ENCODE measurements around the gene ATP8B1. TPM values are rescaled to one million over a fixed set of nuclear protein-coding genes. Genes with fewer than 3 reads are reported as not detected.
"Not testable (repeated sequence)": the region's sequence is repeated elsewhere in the genome, so short reads cannot be mapped to it uniquely, and the experiment has no call there.

ATP8B1 gene
- total RNA-seq, 2 donors from 2014 or later, result 263 to 359 TPM

GRCh38 chr18:57831597-57832377 lies 28.7 kb upstream of the ATP8B1 start:
- Histone ChIP-seq H3K27me3 (no peaks in the 10 kb centered on the region), H3K4me1 (no peaks in the 10 kb centered on the region), H3K27ac (no peak overlapping the region), H3K4me3 (no peak overlapping the region), H3K36me3 (no peaks in the 10 kb centered on the region), H3K9ac (ENCODE audit: low read depth in 2 of 2, low read length in 2 of 2) (no peak overlapping the region), H3K9me3 (no peaks in the 10 kb centered on the region)
- TF ChIP-seq CTCF (IDR thresholded peaks at IDR 0.05), result no peak
- intact Hi-C loops (cut with DNase I), result no loop called here
- no peak for DNase-seq

- no peak overlapping the region for H3K9ac ChIP-seq (ENCODE audit: low read depth in 2 of 2, low read length in 2 of 2)
- no peak for DNase-seq
- H3K27me3 ChIP-seq, result no peaks in the 10 kb centered on the region
- H3K4me1 ChIP-seq, result no peaks in the 10 kb centered on the region
- TF ChIP-seq CTCF (IDR thresholded peaks at IDR 0.05), result no peak
- no peaks in the 10 kb centered on the region for H3K9me3 ChIP-seq
- no peaks in the 10 kb centered on the region for H3K36me3 ChIP-seq
- no peak overlapping the region for H3K27ac ChIP-seq
- H3K4me3 ChIP-seq, result no peak overlapping the region
- intact Hi-C loops (cut with DNase I), result no loop called here
These were observed 24.5 kb upstream of the ATP8B1 start for GRCh38 chr18:57827646-57828045.

GRCh38 chr18:57826252-57826651 lies 23.1 kb upstream of the ATP8B1 start:
- no peaks in the 10 kb centered on the region for H3K36me3 ChIP-seq
- intact Hi-C loops (cut with DNase I), result no loop called here
- DNase-seq, result no peak
- H3K9me3 ChIP-seq, result no peaks in the 10 kb centered on the region
- no peaks in the 10 kb centered on the region for H3K27me3 ChIP-seq
- no peak overlapping the region for H3K27ac ChIP-seq
- no peak for TF ChIP-seq CTCF (IDR thresholded peaks at IDR 0.05)
- H3K9ac ChIP-seq (ENCODE audit: low read depth in 2 of 2, low read length in 2 of 2), result no peak overlapping the region
- no peaks in the 10 kb centered on the region for H3K4me1 ChIP-seq
- H3K4me3 ChIP-seq, result no peak overlapping the region

GRCh38 chr18:57820583-57820982 lies 17.5 kb upstream of the ATP8B1 start:
- H3K9ac ChIP-seq (ENCODE audit: low read depth in 2 of 2, low read length in 2 of 2); DNase-seq; H3K36me3 ChIP-seq; H3K4me3 ChIP-seq; H3K27me3 ChIP-seq; H3K9me3 ChIP-seq; H3K27ac ChIP-seq; intact Hi-C loops (cut with DNase I); H3K4me1 ChIP-seq: not testable (repeated sequence)

- H3K9me3 ChIP-seq, result no peaks in the 10 kb centered on the region
- H3K4me1 ChIP-seq, result no peaks in the 10 kb centered on the region
- no peak overlapping the region for H3K4me3 ChIP-seq
- intact Hi-C loops (cut with DNase I), result no loop called here
- no peak overlapping the region for H3K9ac ChIP-seq (ENCODE audit: low read depth in 2 of 2, low read length in 2 of 2)
- peak overlapping the region; percentile 18 for H3K27ac ChIP-seq
- peak; percentile 89 for DNase-seq
- no peak for TF ChIP-seq CTCF (IDR thresholded peaks at IDR 0.05)
- H3K36me3 ChIP-seq, result no peaks in the 10 kb centered on the region
- no peaks in the 10 kb centered on the region for H3K27me3 ChIP-seq
These were observed 16.8 kb upstream of the ATP8B1 start for GRCh38 chr18:57819671-57820460.

- no peaks in the 10 kb centered on the region for H3K27me3 ChIP-seq
- intact Hi-C loops (cut with DNase I), result no loop called here
- no peak overlapping the region for H3K27ac ChIP-seq
- no peak overlapping the region for H3K4me3 ChIP-seq
- no peak for DNase-seq
- H3K36me3 ChIP-seq, result no peaks in the 10 kb centered on the region
- TF ChIP-seq CTCF (IDR thresholded peaks at IDR 0.05), result no peak
- no peaks in the 10 kb centered on the region for H3K4me1 ChIP-seq
- H3K9me3 ChIP-seq, result no peaks in the 10 kb centered on the region
- H3K9ac ChIP-seq (ENCODE audit: low read depth in 2 of 2, low read length in 2 of 2), result no peak overlapping the region
These were observed 16.0 kb upstream of the ATP8B1 start for GRCh38 chr18:57819119-57819518.

Measured in colonic mucosa (tissue), 4 donors.